IMR-90 (cell line): ENCODE results near the gene SLC35B2. TPM values are rescaled to one million over a fixed set of nuclear protein-coding genes. Genes with fewer than 3 reads are reported as not detected.

Experiments
- ATAC-seq: fragments of 200-7000 bp; cut with Tn5 transposase; 2 replicates; pipeline ENCODE4 v1.9.1; 2020; ENCODE audit warnings: low read depth, mild to moderate bottlenecking, moderate library complexity
- BruUV-seq: library from RNA; stranded (reverse); fragments of 400-500 nt; replicated peaks from 2 replicates; lab custom pipeline; 2021; lab: Mats Ljungman, UMichigan
- CTCF ChIA-PET: fragments of 300-600 bp; formaldehyde crosslinking; extraction: SDS; loops from one replicate; lab custom pipeline; 2021; ENCODE audit warnings: antibody characterized with exemption; lab: Yijun Ruan, JAX
- POLR2A ChIA-PET: fragments of 300-600 bp; sonication (Branson Sonifier 250); formaldehyde crosslinking; loops from one replicate; lab custom pipeline; 2022; ENCODE audit warnings: antibody characterized with exemption; ENCODE audit not compliant: unreplicated experiment; lab: Charles Lee
- DNase-seq: peaks from one replicate; pipeline ENCODE4 v3.0.0; 2013
- H2AFZ ChIP-seq: replicated peaks from 2 replicates; pipeline ENCODE3; 2013; ENCODE audit warnings: low read length, mild to moderate bottlenecking; ENCODE audit not compliant: poor library complexity
- H2AK5ac ChIP-seq: 2 replicates; pipeline ENCODE4 v1.6.1; 2013; ENCODE audit warnings: low read depth, low read length, inconsistent platforms
- H2AK9ac ChIP-seq: replicated peaks from 2 replicates; pipeline ENCODE3; 2013; ENCODE audit warnings: mild to moderate bottlenecking, low read depth, low read length, moderate library complexity; ENCODE audit not compliant: poor library complexity
- H2BK120ac ChIP-seq: 2 replicates; pipeline ENCODE4 v1.6.1; 2013; ENCODE audit warnings: low read depth, low read length, inconsistent platforms
- H2BK15ac ChIP-seq: 3 replicates; pipeline ENCODE4 v1.6.1; 2013; ENCODE audit warnings: low read depth, low read length, inconsistent platforms
- H2BK20ac ChIP-seq: 2 replicates; pipeline ENCODE4 v1.6.1; 2013; ENCODE audit warnings: low read depth, mild to moderate bottlenecking, inconsistent platforms, low read length, moderate library complexity
- H2BK5ac ChIP-seq: 2 replicates; pipeline ENCODE4 v1.6.1; 2013; ENCODE audit warnings: mild to moderate bottlenecking, low read depth, low read length, inconsistent platforms; ENCODE audit not compliant: poor library complexity, severe bottlenecking
- H3K14ac ChIP-seq: replicated peaks from 2 replicates; pipeline ENCODE4 v1.6.1; 2013; ENCODE audit warnings: low read depth, low read length, inconsistent platforms
- H3K18ac ChIP-seq: 2 replicates; pipeline ENCODE4 v1.6.1; 2013; ENCODE audit warnings: low read depth, low read length, control low read depth
- H3K23ac ChIP-seq: 2 replicates; pipeline ENCODE4 v1.6.1; 2013; ENCODE audit warnings: low read depth, low read length, inconsistent platforms
- H3K27ac ChIP-seq: 2 replicates; pipeline ENCODE4 v1.5.1; 2013; ENCODE audit warnings: mild to moderate bottlenecking, control low read depth, low read length; ENCODE audit not compliant: insufficient read depth
- H3K27me3 ChIP-seq: 2 replicates; pipeline ENCODE4 v1.6.1; 2013; ENCODE audit warnings: low read length; ENCODE audit not compliant: control insufficient read depth, insufficient read depth
- H3K36me3 ChIP-seq: 2 replicates; pipeline ENCODE4 v1.6.1; 2013; ENCODE audit warnings: low read length, mixed read lengths; ENCODE audit not compliant: control insufficient read depth, insufficient read depth
- H3K4ac ChIP-seq: 2 replicates; pipeline ENCODE4 v1.6.1; 2013; ENCODE audit warnings: low read depth, low read length, inconsistent platforms
- H3K4me1 ChIP-seq: 2 replicates; pipeline ENCODE4 v1.6.1; 2013; ENCODE audit warnings: low read length, mixed read lengths; ENCODE audit not compliant: control insufficient read depth, insufficient read depth
- H3K4me2 ChIP-seq: 2 replicates; pipeline ENCODE4 v1.6.1; 2013; ENCODE audit warnings: low read depth, mild to moderate bottlenecking, control low read depth, low read length, moderate library complexity
- H3K4me3 ChIP-seq: 2 replicates; pipeline ENCODE4 v1.5.1; 2013; ENCODE audit warnings: low read depth, mild to moderate bottlenecking, control low read depth, low read length, moderate library complexity; ENCODE audit not compliant: insufficient read depth
- H3K56ac ChIP-seq: 2 replicates; pipeline ENCODE4 v1.6.1; 2013; ENCODE audit warnings: low read length, inconsistent platforms; ENCODE audit not compliant: insufficient read depth; ENCODE audit errors: extremely low read depth
- H3K79me1 ChIP-seq, 2 experiments: 2 replicates each; pipeline ENCODE4 v1.6.1; 2013; ENCODE audit warnings: low read length in 2 of 2, inconsistent platforms in 1 of 2, low read depth in 1 of 2
- H3K9ac ChIP-seq: 2 replicates; pipeline ENCODE4 v1.6.1; 2013; ENCODE audit warnings: low read depth, low read length, control low read depth
- H3K9me1 ChIP-seq: 2 replicates; pipeline ENCODE4 v1.6.1; 2013; ENCODE audit warnings: low read length, inconsistent platforms; ENCODE audit not compliant: insufficient read depth
- H3K9me3 ChIP-seq: 2 replicates; pipeline ENCODE4 v1.6.1; 2013; ENCODE audit warnings: low read length; ENCODE audit not compliant: control insufficient read depth, insufficient read depth
- H4K20me1 ChIP-seq: 2 replicates; pipeline ENCODE4 v1.6.1; 2013; ENCODE audit warnings: low read length, inconsistent platforms; ENCODE audit not compliant: insufficient read depth
- H4K5ac ChIP-seq: 2 replicates; pipeline ENCODE4 v1.6.1; 2013; ENCODE audit warnings: mild to moderate bottlenecking, low read depth, low read length, control low read depth
- H4K8ac ChIP-seq, 2 experiments: 2 replicates each; pipeline ENCODE4 v1.6.1; 2013; ENCODE audit warnings: low read depth in 2 of 2, low read length in 2 of 2, control low read depth in 1 of 2, inconsistent platforms in 1 of 2
- H4K91ac ChIP-seq: 2 replicates; pipeline ENCODE4 v1.6.1; 2013; ENCODE audit warnings: low read depth, low read length, inconsistent platforms; ENCODE audit not compliant: insufficient read depth
- BHLHE40 ChIP-seq: fragments of 150-350 bp; IDR thresholded peaks from 2 replicates; pipeline ENCODE4 v1.6.1; 2016; ENCODE audit warnings: mild to moderate bottlenecking, low read depth, low read length
- CEBPB ChIP-seq: IDR thresholded peaks from 2 replicates; pipeline ENCODE4 v1.6.1; 2012; ENCODE audit warnings: low read depth, low read length, improper control_type of control experiment
- CHD1 ChIP-seq: IDR thresholded peaks from 2 replicates; pipeline ENCODE4 v1.6.1; 2012; ENCODE audit warnings: low read depth, low read length, improper control_type of control experiment
- FOS ChIP-seq: fragments of 150-350 bp; IDR thresholded peaks from 2 replicates; pipeline ENCODE4 v1.6.1; 2016; ENCODE audit warnings: low read depth, low read length
- MAFK ChIP-seq: IDR thresholded peaks from 2 replicates; pipeline ENCODE4 v1.6.1; 2012; ENCODE audit warnings: low read depth, low read length, improper control_type of control experiment
- MAZ ChIP-seq: IDR thresholded peaks from 2 replicates; pipeline ENCODE4 v1.6.1; 2012; ENCODE audit warnings: low read depth, mild to moderate bottlenecking, low read length, improper control_type of control experiment, moderate library complexity, borderline replicate concordance
- MXI1 ChIP-seq: IDR thresholded peaks from 2 replicates; pipeline ENCODE4 v1.6.1; 2012; ENCODE audit warnings: low read depth, mild to moderate bottlenecking, low read length, moderate library complexity, borderline replicate concordance
- NFE2L2 ChIP-seq: fragments of 150-350 bp; IDR thresholded peaks from 2 replicates; pipeline ENCODE4 v1.6.1; 2016; ENCODE audit warnings: low read depth, mild to moderate bottlenecking, low read length
- POLR2A ChIP-seq: IDR thresholded peaks from 2 replicates; pipeline ENCODE4 v1.6.1; 2012; ENCODE audit warnings: mild to moderate bottlenecking, low read depth, low read length
- RAD21 ChIP-seq: IDR thresholded peaks from 2 replicates; pipeline ENCODE4 v1.6.1; 2012; ENCODE audit warnings: low read length, improper control_type of control experiment
- RCOR1 ChIP-seq: IDR thresholded peaks from 2 replicates; pipeline ENCODE4 v1.6.1; 2012; ENCODE audit warnings: mild to moderate bottlenecking, low read length, improper control_type of control experiment; ENCODE audit not compliant: insufficient replicate concordance
- RFX5 ChIP-seq: IDR thresholded peaks from 2 replicates; pipeline ENCODE4 v1.8.0; 2012; ENCODE audit warnings: low read depth, mild to moderate bottlenecking, low read length, moderate library complexity
- SMC3 ChIP-seq: fragments of 150-350 bp; IDR thresholded peaks from 2 replicates; pipeline ENCODE4 v1.6.1; 2016; ENCODE audit warnings: low read depth, mild to moderate bottlenecking, antibody characterized with exemption, low read length, moderate library complexity
- WGBS, 2 experiments: methylation state at CpG; one replicate each; pipeline versions ENCODE4 v1.1.5 to v1.1.7; 2013; ENCODE audit warnings: missing lambda C conversion rate in 2 of 2; ENCODE audit not compliant: insufficient read length in 1 of 2; ENCODE audit errors: extremely low coverage in 2 of 2; 5-methylcytosine and 5-hydroxymethylcytosine counted together
- dilution Hi-C: fragments of 300-500 bp; cut with HindIII; formaldehyde crosslinking; loops from one replicate; pipeline ENCODE4 v1.14.3; 2018; ENCODE audit warnings: low sequenced_read_pairs; ENCODE audit not compliant: unreplicated experiment
- in situ Hi-C: fragments of 300-500 bp; cut with MboI; formaldehyde crosslinking; loops from 3 replicates; pipeline ENCODE4 v1.14.3; 2019; ENCODE audit warnings: low sequenced_read_pairs, inconsistent platforms, mixed read lengths
- intact Hi-C: fragments of 100-400 bp; cut with micrococcal nuclease; formaldehyde crosslinking; loops from 2 replicates; pipeline ENCODE4 v1.10.0; 2022
- polyA plus RNA-seq, 3 experiments: library from polyadenylated mRNA; depleted of rRNA; stranded (reverse); fragments of >200 nt; gene quantifications; 2 replicates each; pipeline ENCODE4 v1.2.3, GENCODE V29; 2012; ENCODE audit warnings: low replicate concordance in 1 of 3
- total RNA-seq: library from RNA; depleted of rRNA; stranded (reverse); fragments of >200 nt; gene quantifications from 2 replicates; pipeline ENCODE4 v1.2.3, GENCODE V29; 2012
- TF ChIP-seq, protein P1 (sequence below): fragments of 150-350 bp; IDR thresholded peaks from 2 replicates; pipeline ENCODE4 v1.6.1; 2017; ENCODE audit warnings: mild to moderate bottlenecking, antibody characterized with exemption, low read length, low read depth
- TF ChIP-seq, protein P2 (sequence below): fragments of 150-350 bp; IDR thresholded peaks from 2 replicates; pipeline ENCODE4 v1.6.1; 2016; ENCODE audit warnings: low read depth, mild to moderate bottlenecking, low read length, moderate library complexity, borderline replicate concordance

Gene SLC35B2
- total and polyA plus RNA-seq, 2 of the 4 experiments (the other 2 are of a cell fraction): 51.4 to 89.9 TPM

- Histone ChIP-seq H3K4me1 (no peaks in the 10 kb centered on the region), H2AK9ac (peak overlapping the region; percentile 71), H3K4me3 (peak overlapping the region; percentile 65), H3K79me1 (no peaks in the 10 kb centered on the region), H4K20me1 (no peaks in the 10 kb centered on the region), H2AK5ac (peak overlapping the region; percentile 2; the same call in 1 of the 2 replicates), H2BK5ac (no peak overlapping the region), H3K36me3 (peaks cover 27% of the 10 kb centered on the region), H2AFZ (peak overlapping the region; percentile 88), H3K4ac (peak overlapping the region; percentile 82; the same call in 1 of the 2 replicates), H3K14ac (no peak overlapping the region), H3K23ac (peak overlapping the region; percentile 8; the same call in 1 of the 2 replicates), H3K9ac (peak overlapping the region; percentile 83; the same call in 1 of the 2 replicates), H3K9me3 (no peaks in the 10 kb centered on the region), H3K4me2 (peak overlapping the region; percentile 88), H3K27me3 (peaks cover 30% of the 10 kb centered on the region), H3K27ac (no peak overlapping the region; the same call in 1 of the 2 replicates), H3K18ac (no peak overlapping the region), H2BK15ac (no peak overlapping the region), H3K56ac (no peak overlapping the region), H2BK20ac (no peak overlapping the region), H4K91ac (no peak overlapping the region), H4K5ac (0 out of 2 replicates have a peak overlapping the region, but pooled peaks have one; percentile 33), H3K9me1 (no peaks in the 10 kb centered on the region; the same call in 1 of the 2 replicates), H2BK120ac (no peak overlapping the region), H4K8ac (peak overlapping the region; percentile 65 to 66; a peak in 2 of 4 replicates)
- WGBS, 2 experiments: 42% methylated on average over 7 of the region's 20 CpGs; no CpG with 5 or more reads in 1 of the 2 experiments
- dilution Hi-C loops: no loop called here
- ATAC-seq (peak; percentile 3), DNase-seq (no peak)
- in situ Hi-C loops: no loop called here
- ChIA-PET POLR2A (no interaction called here), CTCF (interaction anchor here (0.8 to 1.0 kb wide), 2 partner anchors 14 to 30 kb away, joined by 4 read pairs; partner anchors contain the start of gene AARS2)
- intact Hi-C loops: no loop called here
- no TSS peak for BruUV-seq
- TF ChIP-seq, protein P1, sequence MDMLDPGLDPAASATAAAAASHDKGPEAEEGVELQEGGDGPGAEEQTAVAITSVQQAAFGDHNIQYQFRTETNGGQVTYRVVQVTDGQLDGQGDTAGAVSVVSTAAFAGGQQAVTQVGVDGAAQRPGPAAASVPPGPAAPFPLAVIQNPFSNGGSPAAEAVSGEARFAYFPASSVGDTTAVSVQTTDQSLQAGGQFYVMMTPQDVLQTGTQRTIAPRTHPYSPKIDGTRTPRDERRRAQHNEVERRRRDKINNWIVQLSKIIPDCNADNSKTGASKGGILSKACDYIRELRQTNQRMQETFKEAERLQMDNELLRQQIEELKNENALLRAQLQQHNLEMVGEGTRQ: no peak
- no peak for TF ChIP-seq POLR2A
- TF ChIP-seq MAFK: no peak
- no peak for TF ChIP-seq BHLHE40
- no peak for TF ChIP-seq FOS
- no peak for TF ChIP-seq SMC3
- TF ChIP-seq RCOR1: no peak
- TF ChIP-seq CEBPB: no peak
- TF ChIP-seq NFE2L2: no peak
- TF ChIP-seq RFX5: no peak
- no peak for TF ChIP-seq MXI1
- no peak for TF ChIP-seq RAD21
- TF ChIP-seq, protein P2, sequence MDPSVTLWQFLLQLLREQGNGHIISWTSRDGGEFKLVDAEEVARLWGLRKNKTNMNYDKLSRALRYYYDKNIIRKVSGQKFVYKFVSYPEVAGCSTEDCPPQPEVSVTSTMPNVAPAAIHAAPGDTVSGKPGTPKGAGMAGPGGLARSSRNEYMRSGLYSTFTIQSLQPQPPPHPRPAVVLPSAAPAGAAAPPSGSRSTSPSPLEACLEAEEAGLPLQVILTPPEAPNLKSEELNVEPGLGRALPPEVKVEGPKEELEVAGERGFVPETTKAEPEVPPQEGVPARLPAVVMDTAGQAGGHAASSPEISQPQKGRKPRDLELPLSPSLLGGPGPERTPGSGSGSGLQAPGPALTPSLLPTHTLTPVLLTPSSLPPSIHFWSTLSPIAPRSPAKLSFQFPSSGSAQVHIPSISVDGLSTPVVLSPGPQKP: no peak
- TF ChIP-seq CHD1: no peak
- TF ChIP-seq MAZ: no peak
Measured at GRCh38 chr6:44298055-44298803, 40.9 kb upstream of the SLC35B2 start.
